Stimulated activated CD4-positive, alpha-beta T cell treated with anti-CD3 and anti-CD28 coated beads, Interleukin-2, amount 100 ng/mL, for 24 hours (primary cell): ENCODE data around the gene ZBTB4.

Experiments
- DNase-seq, 2 donors: peaks; one replicate each; pipeline ENCODE4 v3.0.0-alpha.2; 2020

ZBTB4 gene

DNA sequence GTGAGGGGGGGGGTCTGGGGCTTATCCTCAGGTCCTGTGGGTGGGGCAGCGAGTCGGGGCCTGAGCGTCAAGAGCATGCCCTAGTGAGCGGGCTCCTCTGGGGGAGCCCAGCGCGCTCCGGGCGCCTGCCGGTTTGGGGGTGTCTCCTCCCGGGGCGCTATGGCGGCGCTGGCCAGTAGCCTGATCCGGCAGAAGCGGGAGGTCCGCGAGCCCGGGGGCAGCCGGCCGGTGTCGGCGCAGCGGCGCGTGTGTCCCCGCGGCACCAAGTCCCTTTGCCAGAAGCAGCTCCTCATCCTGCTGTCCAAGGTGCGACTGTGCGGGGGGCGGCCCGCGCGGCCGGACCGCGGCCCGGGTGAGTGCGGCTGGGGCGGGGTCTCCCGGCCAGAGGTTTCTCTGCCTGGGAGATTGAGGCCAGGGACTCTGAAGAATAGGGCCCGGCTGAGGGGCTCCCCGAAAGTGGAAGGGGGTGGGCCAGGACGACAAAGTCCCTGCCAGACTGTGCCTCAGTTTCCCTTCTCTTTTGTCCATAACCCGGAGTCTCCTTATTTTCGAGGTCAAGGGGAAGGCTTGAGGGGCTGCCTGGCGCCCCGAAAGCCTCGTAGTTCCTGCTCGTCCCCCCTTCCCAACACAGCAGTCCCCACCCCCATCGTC is 39.8 kb downstream of the ZBTB4 start, which contains the start of gene FGF11:
TSS of gene FGF11 (plus strand) at position 51 of the 651 bp plus-strand sequence. CDS start at position 160, 109 bp downstream.
- DNase-seq: peak in 1 of 2 donors; percentile 14

- DNase-seq: no peak
These were observed 40.6 kb downstream of the ZBTB4 start for GRCh38 chr17:7438656-7439460.

DNA sequence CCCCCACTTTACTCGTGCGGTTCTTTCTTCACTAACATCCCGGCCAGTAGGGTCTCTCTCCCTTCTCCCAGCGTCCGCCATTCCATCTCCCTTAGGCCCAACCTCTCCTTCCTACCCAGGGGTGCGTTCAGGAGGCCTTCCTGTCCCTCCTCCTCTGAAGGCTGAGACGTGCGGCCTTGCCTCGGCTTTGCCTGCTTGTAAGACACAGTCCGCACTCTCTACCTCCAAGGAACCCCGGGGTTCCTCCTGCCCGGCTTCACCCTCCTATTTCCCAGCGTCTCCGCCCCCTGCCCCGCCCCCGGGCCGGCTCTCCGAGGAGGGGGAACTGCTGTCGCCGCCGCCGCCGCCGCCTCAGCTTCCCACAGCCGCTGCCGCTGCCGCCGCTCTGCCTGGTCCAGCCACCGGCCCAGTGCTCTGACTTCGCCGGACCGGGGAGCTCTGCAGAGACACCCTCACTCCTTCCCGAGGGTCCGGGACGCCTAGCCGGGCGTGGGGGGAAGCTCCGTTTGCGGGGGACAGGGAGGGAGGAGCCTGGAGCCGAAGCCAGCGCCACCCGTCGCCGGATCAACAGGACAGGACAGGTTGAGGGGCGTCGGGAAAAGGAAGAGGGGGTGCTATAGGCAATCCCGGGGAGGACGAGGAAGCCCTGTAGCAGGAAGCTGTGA is 41.3 kb downstream of the ZBTB4 start:
- peak; percentile 66 to 80 for DNase-seq

GRCh38 chr17:7437369-7437863 is 42.0 kb downstream of the ZBTB4 start:
- no peak for DNase-seq

DNA sequence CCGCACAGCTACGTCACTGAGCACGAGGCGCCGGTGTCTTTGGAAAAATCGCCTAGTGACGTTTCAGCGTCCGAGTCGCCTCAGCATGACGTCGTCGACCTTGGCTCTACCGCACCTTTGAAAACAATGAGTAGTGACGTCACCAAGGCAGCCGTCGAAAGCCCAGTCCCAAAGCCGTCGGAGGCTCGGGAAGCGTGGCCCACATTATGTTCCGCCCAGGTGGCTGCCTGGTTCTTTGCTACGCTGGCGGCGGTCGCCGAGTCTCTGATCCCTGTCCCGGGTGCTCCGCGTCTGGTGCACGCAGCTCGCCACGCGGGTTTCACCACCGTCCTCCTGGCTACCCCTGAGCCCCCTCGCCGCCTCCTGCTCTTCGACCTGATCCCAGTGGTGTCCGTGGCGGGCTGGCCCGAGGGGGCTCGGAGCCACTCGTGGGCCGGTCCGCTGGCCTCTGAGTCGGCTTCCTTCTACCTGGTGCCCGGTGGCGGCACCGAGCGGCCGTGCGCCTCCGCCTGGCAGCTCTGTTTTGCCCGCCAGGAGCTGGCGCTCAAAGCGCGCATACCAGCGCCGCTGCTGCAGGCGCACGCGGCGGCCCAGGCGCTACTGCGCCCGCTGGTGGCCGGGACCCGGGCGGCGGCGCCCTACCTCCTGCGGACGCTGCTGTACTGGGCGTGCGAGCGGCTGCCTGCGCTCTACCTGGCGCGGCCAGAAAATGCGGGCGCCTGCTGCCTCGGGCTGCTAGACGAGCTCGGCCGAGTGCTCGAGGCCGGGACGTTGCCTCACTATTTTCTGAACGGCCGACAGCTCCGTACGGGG is 42.7 kb downstream of the ZBTB4 start:
- DNase-seq: peak; percentile 79 to 86

DNA sequence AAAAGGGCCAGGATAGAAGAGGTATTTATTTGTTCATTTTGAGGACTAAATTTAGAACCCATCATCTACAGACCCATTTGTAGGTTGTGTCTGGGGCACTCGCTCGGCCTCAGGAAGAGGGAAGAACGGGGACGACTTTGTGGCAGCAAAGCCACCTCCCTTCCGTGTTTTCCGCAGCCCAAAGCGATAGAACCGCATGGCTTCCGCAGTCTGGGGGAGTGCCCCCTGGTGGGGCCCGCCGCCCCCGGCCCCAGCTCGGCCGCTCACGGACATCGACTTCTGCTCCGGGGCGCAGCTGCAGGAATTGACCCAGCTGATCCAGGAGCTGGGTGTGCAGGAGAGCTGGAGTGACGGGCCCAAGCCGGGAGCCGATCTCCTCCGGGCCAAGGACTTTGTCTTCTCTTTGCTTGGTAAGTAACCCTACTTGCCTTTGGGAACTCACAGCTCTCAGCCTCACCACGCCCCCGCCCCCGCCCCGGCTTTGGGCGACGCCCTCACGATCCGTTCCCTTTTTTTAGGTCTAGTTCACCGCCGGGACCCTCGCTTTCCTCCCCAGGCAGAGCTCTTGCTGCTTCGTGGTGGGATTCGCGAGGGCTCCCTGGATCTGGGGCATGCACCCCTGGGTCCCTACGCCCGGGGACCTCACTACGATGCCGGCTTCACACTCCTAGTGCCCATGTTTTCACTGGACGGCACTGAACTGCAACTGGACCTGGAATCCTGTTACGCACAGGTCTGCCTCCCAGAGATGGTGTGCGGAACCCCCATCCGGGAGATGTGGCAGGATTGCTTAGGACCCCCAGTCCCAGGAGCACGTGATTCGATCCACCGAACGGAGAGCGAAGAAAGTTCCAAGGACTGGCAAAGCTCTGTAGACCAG is 43.5 kb downstream of the ZBTB4 start:
- DNase-seq: peak; percentile 55 to 66

GRCh38 chr17:7432296-7432695 is 47.1 kb downstream of the ZBTB4 start:
- no peak for DNase-seq

DNA sequence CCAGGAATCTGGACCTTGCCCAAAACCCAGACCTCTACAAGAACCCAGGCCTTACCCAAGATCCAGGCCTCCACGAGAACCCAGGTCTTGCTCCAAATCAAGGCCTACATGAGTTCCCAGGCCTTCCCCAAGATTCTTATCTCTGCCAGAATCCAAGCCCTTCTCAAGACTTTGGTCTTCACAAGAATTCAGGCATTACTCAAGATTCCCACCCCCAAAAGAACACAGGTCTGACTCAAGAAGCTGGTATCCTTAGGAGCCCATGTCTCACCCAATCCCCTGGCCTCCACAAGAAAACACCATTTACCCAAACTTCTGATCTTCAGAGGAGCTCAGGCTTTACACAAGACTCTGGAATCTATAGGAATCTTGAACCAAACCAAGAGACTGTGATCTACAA is 48.2 kb downstream of the ZBTB4 start:
- no peak for DNase-seq

GRCh38 chr17:7429722-7430121 is 49.7 kb downstream of the ZBTB4 start:
- DNase-seq: no peak

GRCh38 chr17:7428557-7428956 is 50.9 kb downstream of the ZBTB4 start, which contains the start of gene SPEM3:
TSS of gene SPEM3 (plus strand) at chr17:7428857. CDS start at chr17:7428903, 46 bp downstream.
- DNase-seq: no peak

DNA sequence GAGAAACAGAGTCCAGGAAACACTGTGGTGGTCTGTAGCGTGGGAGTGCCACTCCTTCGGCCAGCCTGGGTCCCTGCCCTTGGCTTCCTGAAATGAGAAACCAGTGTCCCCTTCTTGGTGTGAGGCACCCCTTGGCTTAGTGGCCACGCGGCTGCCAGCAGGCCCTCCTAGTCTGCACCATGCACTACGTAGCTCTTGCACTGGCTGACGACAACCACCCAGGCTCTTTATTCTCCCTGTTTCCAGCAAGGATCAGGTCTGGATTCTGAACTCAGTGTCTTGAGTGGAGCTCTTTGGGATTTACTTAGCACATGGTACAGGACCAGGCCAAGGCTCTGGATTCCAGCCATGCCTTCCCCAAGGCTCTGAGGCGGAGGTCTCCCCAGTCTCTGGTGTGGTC is 51.9 kb downstream of the ZBTB4 start:
- no peak for DNase-seq

- no peak for DNase-seq
These were observed 52.4 kb downstream of the ZBTB4 start for GRCh38 chr17:7426896-7427489.

DNA sequence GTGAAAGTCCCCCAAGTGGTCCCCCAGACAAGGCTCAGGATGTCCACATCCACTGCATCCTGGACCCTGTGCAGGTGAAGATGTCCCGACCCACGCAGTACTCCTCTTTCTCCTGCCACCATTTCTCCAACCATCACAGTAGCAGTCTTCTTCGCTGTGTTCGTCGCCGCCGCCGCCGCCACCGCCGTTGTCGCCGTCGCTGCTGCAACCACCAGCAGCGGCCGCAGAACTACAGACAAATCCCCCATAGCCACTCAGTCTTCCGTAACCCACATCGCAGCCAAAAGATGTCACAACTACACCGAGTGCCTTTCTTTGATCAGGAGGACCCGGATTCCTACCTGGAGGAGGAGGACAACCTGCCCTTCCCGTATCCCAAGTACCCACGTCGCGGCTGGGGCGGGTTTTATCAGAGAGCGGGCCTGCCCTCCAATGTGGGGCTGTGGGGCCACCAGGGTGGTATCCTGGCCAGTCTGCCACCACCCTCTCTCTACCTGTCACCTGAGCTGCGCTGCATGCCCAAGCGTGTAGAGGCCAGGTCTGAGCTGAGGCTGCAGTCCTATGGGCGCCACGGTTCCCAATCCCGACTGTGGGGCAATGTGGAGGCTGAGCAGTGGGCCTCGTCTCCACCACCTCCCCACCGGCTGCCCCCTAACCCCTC is 53.1 kb downstream of the ZBTB4 start:
- DNase-seq: no peak

- no peak for DNase-seq
These were observed 53.7 kb downstream of the ZBTB4 start for GRCh38 chr17:7425756-7426155.

GRCh38 chr17:7425316-7425715 is 54.1 kb downstream of the ZBTB4 start, which contains the start of gene SPEM2:
TSS of gene SPEM2 (plus strand) at chr17:7425616. CDS start at chr17:7425689, 73 bp downstream.
- no peak for DNase-seq

DNA sequence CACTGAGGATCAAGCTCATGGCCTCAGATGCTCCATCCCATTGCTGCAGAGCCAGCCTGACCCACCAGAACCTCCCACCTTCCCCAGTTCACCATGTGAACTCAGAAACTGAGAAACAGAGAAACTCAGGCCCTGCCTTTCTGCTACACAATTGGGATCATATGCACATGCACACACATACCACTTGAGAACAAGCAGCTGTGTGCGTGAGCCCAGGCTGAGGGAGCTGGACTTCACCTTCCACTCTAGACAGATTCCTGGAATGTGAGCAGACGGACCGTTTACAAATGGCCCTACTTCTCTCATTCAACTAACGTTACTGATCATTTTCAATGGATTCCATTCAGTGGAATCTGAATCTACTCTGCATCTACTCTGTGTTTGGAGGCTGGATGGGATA is 55.8 kb downstream of the ZBTB4 start:
- no peak for DNase-seq

GRCh38 chr17:7421186-7421585 is 58.2 kb downstream of the ZBTB4 start:
- no peak for DNase-seq

- DNase-seq: no peak
These were observed 59.4 kb downstream of the ZBTB4 start, which contains the start of gene SPEM1 for GRCh38 chr17:7419819-7420610. TSS of gene SPEM1 (plus strand) at chr17:7420324. CDS start at chr17:7420385, 61 bp downstream.

- DNase-seq: no peak
These were observed 60.8 kb downstream of the ZBTB4 start for GRCh38 chr17:7418472-7419152.
